Activated T-helper 2 cell treated with anti-CD3 and anti-CD28 coated beads, Interferon-gamma antibody, Interleukin-2, Interleukin-4, amounts not matched to agents 10 μg/mL and 5 μg/mL and 100 μg/mL, durations not matched to agents 14 hours and 24 hours and 36 hours (primary cell): ENCODE data around the gene FBLN5. TPM values are rescaled to one million over a fixed set of nuclear protein-coding genes. Genes with fewer than 3 reads are reported as not detected.

Source experiments
- DNase-seq: peaks from one replicate; pipeline ENCODE4 v3.0.0; 2021; ENCODE audit warnings: low spot score
- H3K27ac Mint-ChIP-seq: one replicate; pipeline ENCODE4 v1.8.0; 2021; ENCODE audit warnings: mixed read lengths
- H3K27me3 Mint-ChIP-seq: one replicate; pipeline ENCODE4 v1.8.0; 2021; ENCODE audit warnings: low read depth, mixed read lengths
- H3K36me3 Mint-ChIP-seq: one replicate; pipeline ENCODE4 v1.8.0; 2021; ENCODE audit warnings: low read depth, mixed read lengths
- H3K4me1 Mint-ChIP-seq: one replicate; pipeline ENCODE4 v1.8.0; 2021; ENCODE audit warnings: low read depth, mixed read lengths
- H3K4me3 Mint-ChIP-seq: one replicate; pipeline ENCODE4 v1.8.0; 2021; ENCODE audit warnings: low read depth, mild to moderate bottlenecking, moderate library complexity, mixed read lengths
- H3K9me3 Mint-ChIP-seq: one replicate; pipeline ENCODE4 v1.8.0; 2021; ENCODE audit warnings: mixed read lengths
- intact Hi-C: fragments of 100-400 bp; cut with micrococcal nuclease; formaldehyde crosslinking; loops from one replicate; pipeline ENCODE4 v1.15.1; 2023
- total RNA-seq: library from RNA; stranded (reverse); gene quantifications from 2 replicates; pipeline ENCODE4 v1.2.3, GENCODE V29; 2022

FBLN5 gene
- total RNA-seq, 1 donor from 2014 or later, result 6.4 TPM

DNA sequence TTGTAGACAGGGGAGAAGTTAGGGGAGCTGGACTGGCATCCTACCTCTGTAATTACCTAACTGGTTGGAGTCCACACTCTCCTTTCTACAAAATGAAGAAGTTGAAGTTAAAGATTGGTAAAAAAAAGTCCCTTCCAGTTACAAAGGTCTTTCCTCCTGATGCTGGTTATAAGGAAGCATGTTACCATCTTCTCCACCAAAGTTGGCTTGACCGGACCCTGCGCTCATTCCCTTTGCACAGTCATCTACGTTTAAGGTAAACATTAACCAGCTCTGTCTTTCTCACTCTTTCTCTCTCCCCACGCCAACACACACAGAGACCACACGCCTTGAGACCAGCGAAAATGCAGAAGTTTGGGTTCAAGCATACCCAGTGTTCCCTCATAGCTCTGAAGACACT, 11.9 kb downstream of the FBLN5 start:
- intact Hi-C loops, result no loop called here
- no peak for DNase-seq
- H3K36me3 Mint-ChIP-seq, result no peaks in the 10 kb centered on the region
- no peaks in the 10 kb centered on the region for H3K4me1 Mint-ChIP-seq
- H3K27ac Mint-ChIP-seq, result no peak overlapping the region
- H3K4me3 Mint-ChIP-seq, result no peak overlapping the region
- H3K9me3 Mint-ChIP-seq, result no peaks in the 10 kb centered on the region
- H3K27me3 Mint-ChIP-seq, result no peaks in the 10 kb centered on the region

DNA sequence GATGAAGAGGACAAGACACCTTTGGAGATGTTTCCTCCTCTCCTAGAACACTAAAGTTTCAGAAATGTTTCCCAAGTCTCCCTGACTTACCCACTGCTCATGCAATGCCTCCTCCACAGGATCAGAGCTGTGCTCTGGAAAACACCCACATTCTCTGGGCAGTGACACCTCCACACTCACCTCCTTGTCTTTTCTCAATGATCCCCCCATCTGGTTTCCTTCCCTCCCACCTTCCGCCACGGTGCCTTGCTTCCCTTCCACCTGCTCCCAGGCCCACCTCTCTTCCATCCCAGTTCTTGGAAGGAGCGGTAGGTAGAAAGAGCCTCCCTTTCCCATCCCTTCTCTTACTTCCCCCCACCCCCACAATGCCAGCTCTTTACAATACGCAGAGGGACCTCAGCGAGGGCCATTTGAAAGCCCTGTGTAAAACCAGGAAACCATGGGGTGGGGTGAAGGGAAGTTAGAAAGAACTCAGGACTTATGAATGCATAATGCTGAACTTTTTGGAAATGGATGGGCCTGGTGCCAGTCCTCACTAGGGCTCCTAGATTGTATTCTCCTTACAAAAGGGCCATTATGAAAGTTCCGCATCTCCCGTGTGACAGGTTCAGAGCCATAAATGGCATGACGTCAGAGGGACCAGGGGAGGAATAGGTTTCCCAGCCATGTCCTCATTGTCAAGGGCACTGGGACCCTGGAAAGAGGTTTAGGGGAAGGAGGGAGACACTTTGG, 12.8 kb downstream of the FBLN5 start:
- Mint-ChIP-seq H3K27ac (no peak overlapping the region), H3K36me3 (no peaks in the 10 kb centered on the region), H3K9me3 (no peaks in the 10 kb centered on the region), H3K4me3 (no peak overlapping the region), H3K4me1 (no peaks in the 10 kb centered on the region), H3K27me3 (no peaks in the 10 kb centered on the region)
- intact Hi-C loops, result no loop called here
- no peak for DNase-seq

DNA sequence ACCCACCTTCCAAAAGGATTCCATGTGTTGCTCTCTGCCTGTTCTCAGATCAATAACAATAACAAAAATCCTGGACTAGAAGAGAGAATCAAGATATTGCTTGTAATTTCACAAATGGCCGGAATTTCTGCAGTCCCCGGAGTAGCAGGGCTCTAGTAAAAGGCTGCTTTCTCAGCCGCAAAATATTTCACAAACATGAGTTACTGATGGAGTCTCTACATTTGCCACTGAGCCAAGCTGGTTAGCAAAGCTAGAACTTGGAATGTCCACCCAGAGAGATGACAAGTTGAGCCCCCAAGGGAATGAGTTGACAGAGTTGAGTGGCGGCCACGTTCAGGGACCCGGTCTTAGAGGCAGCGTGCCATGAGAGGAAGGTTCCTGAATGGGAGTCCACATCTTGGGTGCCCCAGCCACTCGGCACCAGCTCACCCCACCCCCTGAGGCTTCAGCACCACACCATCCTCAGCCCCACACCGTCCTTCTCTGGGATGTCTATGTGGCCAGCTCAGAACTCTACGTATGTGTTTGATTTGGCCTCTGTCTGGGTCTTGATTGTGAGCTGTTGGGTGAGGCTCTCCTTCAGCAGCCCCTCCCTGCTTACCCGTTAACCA, 15.9 kb downstream of the FBLN5 start:
- no peaks in the 10 kb centered on the region for H3K27me3 Mint-ChIP-seq
- H3K4me1 Mint-ChIP-seq, result no peaks in the 10 kb centered on the region
- H3K9me3 Mint-ChIP-seq, result no peaks in the 10 kb centered on the region
- intact Hi-C loops, result no loop called here
- H3K36me3 Mint-ChIP-seq, result no peaks in the 10 kb centered on the region
- H3K4me3 Mint-ChIP-seq, result no peak overlapping the region
- no peak overlapping the region for H3K27ac Mint-ChIP-seq
- DNase-seq, result no peak

DNA sequence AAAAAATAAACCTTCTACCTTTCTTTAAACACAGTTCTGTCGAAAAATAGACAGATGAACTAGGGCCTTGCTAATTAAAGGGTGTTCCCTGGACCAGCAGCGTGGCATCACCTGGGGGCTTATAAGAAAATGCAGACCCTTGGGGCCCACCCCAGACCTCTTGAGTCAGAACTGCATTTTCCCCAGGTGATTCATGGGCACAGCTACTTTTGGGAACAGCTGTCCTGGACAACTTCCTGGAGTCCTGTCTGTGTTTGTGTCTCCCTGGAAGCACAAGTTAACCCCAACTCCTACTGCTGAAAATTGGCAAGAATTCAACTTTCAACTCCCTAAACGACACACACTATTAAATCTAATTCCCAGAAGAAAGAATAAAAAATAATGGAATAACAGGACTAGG, 17.8 kb downstream of the FBLN5 start:
- no peaks in the 10 kb centered on the region for H3K9me3 Mint-ChIP-seq
- DNase-seq, result no peak
- H3K36me3 Mint-ChIP-seq, result no peaks in the 10 kb centered on the region
- intact Hi-C loops, result no loop called here
- no peak overlapping the region for H3K27ac Mint-ChIP-seq
- no peaks in the 10 kb centered on the region for H3K4me1 Mint-ChIP-seq
- no peak overlapping the region for H3K4me3 Mint-ChIP-seq
- H3K27me3 Mint-ChIP-seq, result no peaks in the 10 kb centered on the region

DNA sequence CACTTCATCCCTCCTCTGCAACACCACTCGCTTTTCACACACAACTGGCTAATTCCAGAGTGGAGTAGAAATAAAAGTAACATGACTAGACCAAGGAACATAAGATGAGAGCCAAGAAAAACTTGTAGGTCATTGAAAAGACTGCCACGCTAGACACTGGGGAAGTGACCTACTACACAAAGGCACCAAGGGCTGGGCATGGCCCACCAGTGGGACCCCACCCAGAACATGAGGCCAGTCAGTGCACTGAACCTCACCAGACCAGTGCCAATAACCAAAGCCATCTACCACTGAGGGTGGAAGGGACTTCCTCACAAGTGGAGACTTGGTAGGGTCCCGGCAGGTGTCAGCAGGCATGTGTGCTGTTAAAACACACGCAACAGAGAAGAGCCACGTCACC, 19.7 kb downstream of the FBLN5 start:
- H3K27ac Mint-ChIP-seq, result no peak overlapping the region
- no peaks in the 10 kb centered on the region for H3K27me3 Mint-ChIP-seq
- H3K9me3 Mint-ChIP-seq, result no peaks in the 10 kb centered on the region
- no peak for DNase-seq
- intact Hi-C loops, result no loop called here
- no peaks in the 10 kb centered on the region for H3K36me3 Mint-ChIP-seq
- no peak overlapping the region for H3K4me3 Mint-ChIP-seq
- H3K4me1 Mint-ChIP-seq, result no peaks in the 10 kb centered on the region

DNA sequence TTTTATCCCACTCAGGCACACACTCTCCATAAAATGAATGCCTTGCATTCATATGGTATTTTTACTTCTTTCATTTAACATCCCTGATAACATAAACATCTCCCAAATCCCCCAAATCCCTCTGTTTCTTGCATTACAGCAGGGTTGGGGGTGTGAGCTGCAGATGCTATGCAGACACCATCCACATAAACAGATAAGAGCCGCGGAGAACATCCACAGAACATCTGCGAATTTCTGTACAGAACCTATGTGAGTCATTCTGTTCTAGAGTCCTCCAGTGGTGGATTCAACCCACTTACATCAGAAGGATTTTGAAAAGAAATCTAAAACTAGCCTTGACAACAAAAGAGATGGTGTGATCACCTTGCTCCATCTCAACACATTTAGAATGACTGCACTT, 20.3 kb downstream of the FBLN5 start:
- Mint-ChIP-seq H3K4me1 (no peaks in the 10 kb centered on the region), H3K9me3 (no peaks in the 10 kb centered on the region), H3K36me3 (no peaks in the 10 kb centered on the region), H3K27ac (no peak overlapping the region), H3K4me3 (no peak overlapping the region), H3K27me3 (no peaks in the 10 kb centered on the region)
- DNase-seq, result no peak
- intact Hi-C loops, result no loop called here

DNA sequence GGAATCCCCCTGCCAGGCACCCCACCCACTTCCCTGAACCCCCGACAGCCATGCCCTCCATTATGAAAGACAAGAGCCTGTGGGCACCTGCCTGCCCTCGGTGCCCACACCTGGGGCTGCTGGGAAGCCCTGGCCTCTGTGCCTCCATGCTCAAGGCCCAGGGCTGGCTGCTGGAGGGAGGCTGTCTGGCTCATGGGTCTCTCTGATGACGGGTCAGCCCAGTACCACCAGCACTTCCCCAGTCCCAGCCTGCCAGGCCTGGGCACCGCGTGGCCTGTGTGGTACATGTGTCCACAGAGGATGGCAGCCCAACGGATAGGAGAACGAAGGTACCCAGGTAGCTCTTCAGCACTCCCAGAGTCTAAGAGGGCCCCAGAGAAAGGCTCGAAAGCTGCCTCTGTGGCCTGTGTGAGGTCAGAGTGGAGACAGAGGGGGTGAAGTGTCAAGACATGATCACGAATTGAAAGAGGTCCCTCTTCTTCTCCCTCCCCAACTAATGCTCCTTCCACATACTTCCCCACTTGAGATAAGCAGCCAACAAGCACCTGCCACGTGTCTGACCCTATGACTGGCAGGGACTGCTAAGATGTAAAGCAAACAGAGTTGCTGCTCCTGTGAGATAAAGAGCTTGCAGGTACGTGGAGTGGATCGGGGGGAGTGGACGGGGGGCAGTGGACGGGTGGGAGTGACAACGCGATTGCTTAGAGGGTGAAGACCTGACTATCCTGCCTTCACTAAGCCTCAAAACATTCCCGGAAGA, 21.2 kb downstream of the FBLN5 start:
- no peaks in the 10 kb centered on the region for H3K4me1 Mint-ChIP-seq
- H3K9me3 Mint-ChIP-seq, result no peaks in the 10 kb centered on the region
- H3K36me3 Mint-ChIP-seq, result no peaks in the 10 kb centered on the region
- H3K27ac Mint-ChIP-seq, result no peak overlapping the region
- DNase-seq, result no peak
- intact Hi-C loops, result no loop called here
- no peak overlapping the region for H3K4me3 Mint-ChIP-seq
- no peaks in the 10 kb centered on the region for H3K27me3 Mint-ChIP-seq

DNA sequence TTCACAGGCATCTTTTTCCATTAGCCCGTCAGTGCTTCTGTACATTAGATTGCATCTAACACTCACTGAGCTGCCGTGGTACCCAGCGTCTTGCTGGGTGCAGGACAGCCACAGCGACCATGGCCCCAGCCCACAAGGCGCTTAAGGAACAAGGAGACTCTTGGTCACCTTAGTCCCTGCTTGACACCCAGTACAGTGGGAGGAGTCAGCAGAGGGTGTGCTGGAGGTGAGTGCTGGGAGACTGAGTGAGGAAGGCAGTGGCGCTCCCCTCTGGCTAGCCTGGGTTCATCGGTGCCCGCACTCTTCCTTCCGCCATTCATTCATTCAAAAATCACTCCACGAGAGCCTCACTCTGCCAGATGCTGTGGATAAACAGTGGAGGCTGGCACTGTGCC, 21.8 kb downstream of the FBLN5 start:
- intact Hi-C loops, result no loop called here
- H3K4me3 Mint-ChIP-seq, result no peak overlapping the region

DNA sequence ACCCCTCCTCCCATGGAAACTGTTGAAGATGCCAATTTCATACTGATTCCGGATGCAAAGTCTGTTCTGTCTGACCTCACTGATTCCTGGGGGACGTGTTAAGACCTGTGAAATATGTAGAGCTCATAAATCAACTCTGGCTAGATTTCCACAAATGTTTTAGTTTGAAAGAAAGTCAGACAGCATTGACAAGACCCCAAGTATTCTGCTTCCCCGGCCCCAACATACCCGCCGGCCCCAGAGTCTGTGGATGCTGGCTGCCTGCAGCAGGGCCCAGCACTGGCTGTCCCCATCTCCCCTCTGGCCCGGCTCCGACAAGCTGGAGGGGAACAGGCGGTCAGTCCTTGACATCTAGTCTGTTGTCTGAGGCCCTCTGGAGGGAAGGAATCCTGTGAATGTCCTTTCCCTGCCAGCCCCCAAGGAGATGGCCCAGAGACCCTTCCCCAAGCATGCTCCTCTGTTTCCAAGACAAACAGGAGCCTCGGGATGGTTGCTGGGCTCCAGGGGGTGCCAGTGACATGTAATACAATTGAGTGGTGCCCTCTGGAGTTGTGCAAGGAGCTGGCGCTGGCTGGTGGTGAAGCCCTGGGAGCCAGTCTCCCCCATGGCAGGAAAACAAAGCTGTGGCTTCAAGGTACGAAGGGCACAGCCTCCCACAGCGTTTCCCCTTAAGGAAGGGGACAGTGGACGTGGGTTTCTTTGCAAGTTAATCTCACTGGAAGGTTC, 22.3 kb downstream of the FBLN5 start:
- Mint-ChIP-seq H3K9me3 (no peaks in the 10 kb centered on the region), H3K36me3 (no peaks in the 10 kb centered on the region), H3K27ac (no peak overlapping the region), H3K4me1 (no peaks in the 10 kb centered on the region), H3K27me3 (no peaks in the 10 kb centered on the region), H3K4me3 (no peak overlapping the region)
- no peak for DNase-seq
- intact Hi-C loops, result no loop called here

More for the DNA sequence above, 21.8 kb downstream of the FBLN5 start:
- Mint-ChIP-seq H3K9me3 (no peaks in the 10 kb centered on the region), H3K36me3 (no peaks in the 10 kb centered on the region), H3K4me1 (no peaks in the 10 kb centered on the region), H3K27ac (no peak overlapping the region), H3K27me3 (no peaks in the 10 kb centered on the region)
- no peak for DNase-seq

DNA sequence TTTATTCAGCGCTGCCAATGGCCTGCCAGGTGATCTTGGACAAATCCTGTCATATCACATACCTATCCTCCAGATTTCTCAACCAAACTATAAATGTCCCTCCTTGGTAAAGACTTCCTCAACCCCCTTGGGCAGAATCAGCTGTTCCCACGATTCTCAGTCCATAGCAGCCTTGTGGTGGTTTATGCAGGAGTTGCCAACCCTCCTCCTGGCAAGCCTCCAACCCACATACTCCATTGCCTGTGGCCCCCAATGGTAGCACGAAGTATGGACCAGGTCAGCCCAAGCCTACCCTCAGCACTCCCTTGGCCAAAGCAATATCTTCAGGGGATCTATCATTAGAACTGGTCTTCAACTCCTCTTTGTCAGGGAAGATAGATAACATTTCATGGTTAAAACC, 27.0 kb downstream of the FBLN5 start:
- H3K4me3 Mint-ChIP-seq, result no peak overlapping the region
- H3K9me3 Mint-ChIP-seq, result peaks cover 3% of the 10 kb centered on the region
- no peaks in the 10 kb centered on the region for H3K36me3 Mint-ChIP-seq
- H3K27me3 Mint-ChIP-seq, result no peaks in the 10 kb centered on the region
- no peak overlapping the region for H3K27ac Mint-ChIP-seq
- peaks cover 1% of the 10 kb centered on the region for H3K4me1 Mint-ChIP-seq
- intact Hi-C loops, result no loop called here
- DNase-seq, result no peak

DNA sequence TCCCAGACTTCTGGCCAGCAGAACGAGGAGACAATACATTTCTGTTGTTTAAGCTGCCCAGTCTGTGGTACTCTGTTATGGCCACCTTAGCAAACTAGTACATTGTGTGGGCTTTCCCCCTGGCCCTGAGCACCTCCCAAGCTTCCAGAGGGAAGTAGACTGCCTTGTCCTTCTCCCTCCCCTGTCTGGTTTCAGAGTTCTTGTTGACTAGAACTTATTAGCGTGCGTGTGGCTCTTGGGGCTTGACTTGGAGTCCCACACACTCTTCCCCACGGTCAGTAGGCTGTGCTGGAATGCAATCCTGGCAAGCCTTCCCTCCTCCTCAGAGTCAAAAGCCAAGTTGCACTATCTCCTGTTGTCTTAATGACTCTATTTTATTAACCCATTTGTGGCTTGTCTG, 27.7 kb downstream of the FBLN5 start:
- Mint-ChIP-seq H3K27ac (no peak overlapping the region), H3K4me3 (no peak overlapping the region), H3K9me3 (peaks cover 3% of the 10 kb centered on the region), H3K36me3 (no peaks in the 10 kb centered on the region), H3K27me3 (no peaks in the 10 kb centered on the region), H3K4me1 (peaks cover 1% of the 10 kb centered on the region)
- no peak for DNase-seq
- intact Hi-C loops, result no loop called here

DNA sequence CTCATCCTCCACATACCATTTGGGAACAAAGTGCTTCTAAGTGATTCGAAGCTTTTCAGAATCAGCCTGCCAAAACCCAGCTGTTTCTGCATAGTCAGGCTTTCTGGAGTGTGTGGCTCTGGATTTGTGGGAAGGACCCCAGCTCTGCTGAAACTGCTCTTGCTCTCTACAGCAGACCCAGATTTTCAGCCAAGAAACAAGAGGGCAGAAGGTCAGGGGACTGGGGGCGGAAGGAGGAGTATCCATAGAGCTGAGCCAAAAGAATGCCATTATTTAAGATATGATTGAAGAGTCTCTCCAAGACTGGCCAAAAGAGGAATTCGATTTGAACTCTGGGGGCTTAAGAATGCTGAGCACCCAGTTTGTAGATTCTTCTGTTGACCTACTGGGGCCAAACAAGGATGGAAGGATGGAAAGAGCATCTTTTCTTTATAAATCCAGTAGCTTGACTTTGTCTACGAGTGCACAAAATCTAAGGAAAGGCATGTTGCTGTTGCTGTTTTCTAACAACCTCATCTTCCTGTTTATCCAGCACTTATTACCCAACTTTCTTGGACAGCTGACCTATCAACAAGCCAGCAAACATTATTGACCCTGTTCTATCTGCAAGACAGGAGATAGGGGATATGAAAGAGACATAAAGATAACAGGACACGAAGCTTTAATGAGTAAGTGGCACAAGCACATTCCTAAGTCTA, 29.2 kb downstream of the FBLN5 start:
- H3K9me3 Mint-ChIP-seq, result peaks cover 3% of the 10 kb centered on the region
- H3K4me1 Mint-ChIP-seq, result peaks cover 1% of the 10 kb centered on the region
- no peak overlapping the region for H3K4me3 Mint-ChIP-seq
- H3K27me3 Mint-ChIP-seq, result no peaks in the 10 kb centered on the region
- intact Hi-C loops, result no loop called here
- DNase-seq, result no peak
- no peak overlapping the region for H3K27ac Mint-ChIP-seq
- no peaks in the 10 kb centered on the region for H3K36me3 Mint-ChIP-seq
